ENCODE measurements around the gene ABCA13.

- TF ChIP-seq, protein P1, sequence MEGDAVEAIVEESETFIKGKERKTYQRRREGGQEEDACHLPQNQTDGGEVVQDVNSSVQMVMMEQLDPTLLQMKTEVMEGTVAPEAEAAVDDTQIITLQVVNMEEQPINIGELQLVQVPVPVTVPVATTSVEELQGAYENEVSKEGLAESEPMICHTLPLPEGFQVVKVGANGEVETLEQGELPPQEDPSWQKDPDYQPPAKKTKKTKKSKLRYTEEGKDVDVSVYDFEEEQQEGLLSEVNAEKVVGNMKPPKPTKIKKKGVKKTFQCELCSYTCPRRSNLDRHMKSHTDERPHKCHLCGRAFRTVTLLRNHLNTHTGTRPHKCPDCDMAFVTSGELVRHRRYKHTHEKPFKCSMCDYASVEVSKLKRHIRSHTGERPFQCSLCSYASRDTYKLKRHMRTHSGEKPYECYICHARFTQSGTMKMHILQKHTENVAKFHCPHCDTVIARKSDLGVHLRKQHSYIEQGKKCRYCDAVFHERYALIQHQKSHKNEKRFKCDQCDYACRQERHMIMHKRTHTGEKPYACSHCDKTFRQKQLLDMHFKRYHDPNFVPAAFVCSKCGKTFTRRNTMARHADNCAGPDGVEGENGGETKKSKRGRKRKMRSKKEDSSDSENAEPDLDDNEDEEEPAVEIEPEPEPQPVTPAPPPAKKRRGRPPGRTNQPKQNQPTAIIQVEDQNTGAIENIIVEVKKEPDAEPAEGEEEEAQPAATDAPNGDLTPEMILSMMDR (IDR thresholded peaks at IDR 0.05) = no peak
- no peak for TF ChIP-seq POLR2AphosphoS5 (IDR thresholded peaks at IDR 0.05)
- no peak for TF ChIP-seq EP300 (IDR thresholded peaks at IDR 0.05)
- no peak for TF ChIP-seq POLR2A (IDR thresholded peaks at IDR 0.05)
Measured at GRCh38 chr7:48637382-48637781, 466.1 kb downstream of the ABCA13 start.

All from gastroesophageal sphincter (tissue), 3 donors.